Naive thymus-derived CD4-positive, alpha-beta T cell (primary cell): Measurements from ENCODE around the gene PPRC1. TPM values are rescaled to one million over a fixed set of nuclear protein-coding genes. Genes with fewer than 3 reads are reported as not detected.

Experiments
- ATAC-seq: fragments of 150-1000 bp; cut with Tn5 transposase; 2 replicates; pipeline ENCODE4 v1.10.0; 2021; ENCODE audit warnings: mild to moderate bottlenecking, moderate library complexity
- CTCF ChIA-PET: fragments of 350-600 bp; sonication (Branson Sonifier 250); formaldehyde crosslinking; loops from one replicate; lab custom pipeline; 2021; ENCODE audit warnings: antibody characterized with exemption; lab: Charles Lee
- POLR2A ChIA-PET: fragments of 350-600 bp; sonication (Branson Sonifier 250); formaldehyde crosslinking; loops from one replicate; lab custom pipeline; 2021; ENCODE audit warnings: antibody characterized with exemption, inconsistent platforms; lab: Charles Lee
- DNase-seq, 9 donors: peaks; one replicate each; pipeline versions ENCODE4 v3.0.0 to v3.0.0-alpha.2; 2020 to 2022; ENCODE audit warnings: mixed read lengths in 1 of 9
- H3K27ac ChIP-seq: one replicate; pipeline ENCODE4 v1.7.0; 2013; ENCODE audit warnings: mild to moderate bottlenecking, low read depth, low read length, moderate library complexity
- H3K27me3 ChIP-seq, 2 donors: one replicate each; pipeline ENCODE4 v1.7.0; 2013; ENCODE audit warnings: low read length in 2 of 2, mild to moderate bottlenecking in 2 of 2, moderate library complexity in 2 of 2; ENCODE audit not compliant: control insufficient read depth in 2 of 2, insufficient read depth in 2 of 2
- H3K36me3 ChIP-seq, 3 experiments: 1 replicate in 2 of 3; 2 replicates in 1 of 3; pipeline ENCODE4 v1.7.0; 2013; ENCODE audit warnings: low read length in 3 of 3, mild to moderate bottlenecking in 3 of 3, moderate library complexity in 1 of 3; ENCODE audit not compliant: insufficient read depth in 3 of 3, control insufficient read depth in 2 of 3
- H3K4me1 ChIP-seq, 2 donors: one replicate each; pipeline ENCODE4 v1.7.0; 2013; ENCODE audit warnings: low read length in 2 of 2, mild to moderate bottlenecking in 2 of 2, moderate library complexity in 1 of 2; ENCODE audit not compliant: control insufficient read depth in 2 of 2, insufficient read depth in 2 of 2
- H3K4me3 ChIP-seq: 2 replicates; pipeline ENCODE4 v1.7.0; 2013; ENCODE audit warnings: mild to moderate bottlenecking, low read length
- H3K9me3 ChIP-seq, 3 experiments: 1 replicate in 2 of 3; 2 replicates in 1 of 3; pipeline ENCODE4 v1.7.0; 2013; ENCODE audit warnings: low read length in 3 of 3; ENCODE audit not compliant: control insufficient read depth in 2 of 3
- H3K27ac Mint-ChIP-seq, 9 donors: one replicate each; pipeline ENCODE4 v1.8.0; 2020 to 2022; ENCODE audit warnings: mixed read lengths in 9 of 9, mild to moderate bottlenecking in 8 of 9, moderate library complexity in 5 of 9, inconsistent platforms in 2 of 9
- H3K27me3 Mint-ChIP-seq, 5 donors: one replicate each; pipeline ENCODE4 v1.8.0; 2021 to 2022; ENCODE audit warnings: mixed read lengths in 5 of 5, mild to moderate bottlenecking in 1 of 5
- H3K36me3 Mint-ChIP-seq, 5 donors: one replicate each; pipeline ENCODE4 v1.8.0; 2020 to 2022; ENCODE audit warnings: mixed read lengths in 5 of 5, mild to moderate bottlenecking in 3 of 5, inconsistent platforms in 1 of 5
- H3K4me1 Mint-ChIP-seq, 7 donors: one replicate each; pipeline ENCODE4 v1.8.0; 2020 to 2022; ENCODE audit warnings: mixed read lengths in 7 of 7, mild to moderate bottlenecking in 3 of 7, inconsistent platforms in 1 of 7
- H3K4me3 Mint-ChIP-seq, 10 donors: one replicate each; pipeline ENCODE4 v1.8.0; 2020 to 2022; ENCODE audit warnings: mild to moderate bottlenecking in 10 of 10, mixed read lengths in 10 of 10, moderate library complexity in 6 of 10, inconsistent platforms in 2 of 10
- H3K9me3 Mint-ChIP-seq, 11 donors: one replicate each; pipeline ENCODE4 v1.8.0; 2020 to 2022; ENCODE audit warnings: mixed read lengths in 11 of 11, mild to moderate bottlenecking in 4 of 11, inconsistent platforms in 1 of 11, moderate library complexity in 1 of 11
- intact Hi-C, 2 donors: fragments of 100-400 bp; cut with micrococcal nuclease; formaldehyde crosslinking; loops; one replicate each; pipeline ENCODE4 v1.15.1; 2023
- polyA plus RNA-seq, 2 donors: library from polyadenylated mRNA; unstranded; fragments of 300-500 nt; fragmentation: Illumina TruSeq; gene quantifications; one replicate each; pipeline ENCODE4 v1.2.3, GENCODE V29; 2021
- total RNA-seq, 6 experiments: library from RNA in 5 of 6; stranded (reverse) in 5 of 6; gene quantifications; 1 replicate in 5 of 6; 2 replicates in 1 of 6; pipeline ENCODE4 v1.2.3 and lab custom pipeline; 2021 to 2026

The PPRC1 gene
- total and polyA plus RNA-seq, 7 experiments from 2014 or later = 9.7 to 56.5 (median 35.7) TPM

DNA sequence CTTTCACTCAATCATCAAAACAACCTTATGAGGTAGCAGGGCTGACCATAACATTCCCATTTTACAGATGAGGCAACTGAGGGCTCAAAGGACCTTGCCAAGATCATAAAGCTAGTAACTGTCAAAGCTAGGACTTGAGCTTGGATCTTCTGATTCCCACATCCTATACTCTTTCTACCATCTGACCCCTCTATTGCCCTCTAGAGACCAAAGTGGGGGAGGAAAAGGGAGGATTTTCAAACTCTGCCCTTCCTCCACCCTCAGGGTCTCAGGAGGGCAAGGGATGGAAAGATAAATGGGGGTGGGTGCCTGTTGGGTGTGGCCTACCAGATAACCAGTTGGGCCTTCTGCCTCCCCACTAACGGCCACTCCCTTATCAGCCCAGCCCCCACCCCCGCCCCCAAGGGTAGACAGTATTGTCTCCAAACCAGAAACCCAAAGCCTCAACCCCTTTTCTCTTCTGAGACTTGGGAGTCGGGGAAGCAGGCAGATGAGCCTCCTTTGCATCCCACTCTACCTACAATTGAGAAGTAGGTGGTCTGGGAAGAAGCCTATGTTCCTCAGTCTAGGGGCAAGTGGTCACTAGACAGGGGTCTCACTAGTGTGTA lies 20.5 kb upstream of the PPRC1 start:
- DNase-seq = no peak
- Histone ChIP-seq H3K36me3 (peaks cover 25 to 41% (median 26%) of the 10 kb centered on the region in 3 experiments), H3K27ac (peak overlapping the region; percentile 81), H3K27me3 (no peaks in the 10 kb centered on the region), H3K9me3 (no peaks in the 10 kb centered on the region), H3K4me3 (peak overlapping the region; percentile 74), H3K4me1 (peaks cover 33 to 42% of the 10 kb centered on the region in 2 donors)
- H3K27ac Mint-ChIP-seq = peak overlapping the region in 5 of 9 donors; percentile 17 to 86 (median 77)
- CTCF ChIA-PET = interaction anchor here (1.0 to 1.3 kb wide), 3 partner anchors 10 to 39 kb away, joined by 3 to 7 read pairs (median 3); no protein-coding TSS in a partner anchor
- intact Hi-C loops = no loop called here
- peaks cover 37 to 57% (median 53%) of the 10 kb centered on the region in 7 donors for H3K4me1 Mint-ChIP-seq
- POLR2A ChIA-PET = interaction anchor here (0.6 to 2.9 kb wide), 5 partner anchors 9 to 533 kb away, joined by 3 to 19 read pairs (median 10); partner anchors contain the start of gene NOLC1
- H3K36me3 Mint-ChIP-seq = peaks cover 0 to 36% (median 13%) of the 10 kb centered on the region in 5 donors
- peak overlapping the region in 8 of 10 donors; percentile 5 to 97 (median 88) for H3K4me3 Mint-ChIP-seq
- no peaks in the 10 kb centered on the region for H3K9me3 Mint-ChIP-seq
- H3K27me3 Mint-ChIP-seq = no peaks in the 10 kb centered on the region
- ATAC-seq = no peak

DNA sequence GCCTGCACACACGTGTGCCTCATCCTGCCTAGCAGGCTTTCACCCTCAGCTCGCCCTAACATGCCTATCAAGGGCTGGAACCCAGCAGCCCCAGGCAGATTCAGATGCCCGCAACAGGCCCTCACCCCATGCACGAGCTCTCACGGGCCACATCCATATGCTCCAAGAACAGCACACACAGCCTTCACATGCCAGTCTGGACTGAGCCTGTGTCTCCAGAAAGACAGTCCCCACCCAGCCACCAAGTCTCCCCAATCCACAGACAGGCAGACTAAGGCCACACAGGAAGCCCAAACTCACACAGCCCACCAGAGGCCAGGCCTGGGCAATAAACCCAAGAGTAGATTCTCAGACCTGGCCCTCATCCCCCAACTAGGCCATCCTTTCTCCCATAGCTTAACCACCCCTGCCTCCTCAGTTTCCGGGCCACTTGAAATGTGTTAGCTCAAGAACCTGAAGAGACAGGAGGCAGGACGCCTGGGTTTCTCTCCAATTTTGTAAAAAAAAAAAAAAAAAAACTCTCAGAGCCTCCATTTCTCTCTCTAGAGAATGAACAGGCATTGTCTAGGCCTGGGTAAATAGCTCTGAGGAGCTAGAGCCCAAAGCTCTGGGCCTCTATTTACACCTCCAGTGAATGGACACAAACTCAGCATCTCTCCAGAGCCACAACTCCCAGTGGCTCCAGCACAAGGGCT lies 19.4 kb upstream of the PPRC1 start:
- no peaks in the 10 kb centered on the region for H3K9me3 ChIP-seq
- DNase-seq (no peak), ATAC-seq (no peak)
- peak overlapping the region; percentile 81 for H3K27ac ChIP-seq
- no peaks in the 10 kb centered on the region for H3K27me3 ChIP-seq
- CTCF ChIA-PET = interaction anchor here (1.0 kb wide), 1 partner anchor 19 kb away, joined by 4 read pairs; the partner anchor contains the start of gene PPRC1
- intact Hi-C loops = no loop called here
- peaks cover 25 to 31% (median 25%) of the 10 kb centered on the region in 3 experiments for H3K36me3 ChIP-seq
- Mint-ChIP-seq H3K36me3 (peaks cover 0 to 35% (median 13%) of the 10 kb centered on the region in 5 donors), H3K4me1 (peaks cover 48 to 68% (median 61%) of the 10 kb centered on the region in 7 donors), H3K9me3 (no peaks in the 10 kb centered on the region), H3K27me3 (no peaks in the 10 kb centered on the region), H3K4me3 (peak overlapping the region; percentile 86 to 97 (median 90)), H3K27ac (peak overlapping the region; percentile 39 to 91 (median 82))
- peaks cover 43 to 52% of the 10 kb centered on the region in 2 donors for H3K4me1 ChIP-seq
- POLR2A ChIA-PET = interaction anchor here (1.0 to 2.9 kb wide), 10 partner anchors 8 to 274 kb away, joined by 3 to 19 read pairs (median 4); partner anchors contain the start of genes ARMH3 and NOLC1
- peak overlapping the region; percentile 74 for H3K4me3 ChIP-seq

DNA sequence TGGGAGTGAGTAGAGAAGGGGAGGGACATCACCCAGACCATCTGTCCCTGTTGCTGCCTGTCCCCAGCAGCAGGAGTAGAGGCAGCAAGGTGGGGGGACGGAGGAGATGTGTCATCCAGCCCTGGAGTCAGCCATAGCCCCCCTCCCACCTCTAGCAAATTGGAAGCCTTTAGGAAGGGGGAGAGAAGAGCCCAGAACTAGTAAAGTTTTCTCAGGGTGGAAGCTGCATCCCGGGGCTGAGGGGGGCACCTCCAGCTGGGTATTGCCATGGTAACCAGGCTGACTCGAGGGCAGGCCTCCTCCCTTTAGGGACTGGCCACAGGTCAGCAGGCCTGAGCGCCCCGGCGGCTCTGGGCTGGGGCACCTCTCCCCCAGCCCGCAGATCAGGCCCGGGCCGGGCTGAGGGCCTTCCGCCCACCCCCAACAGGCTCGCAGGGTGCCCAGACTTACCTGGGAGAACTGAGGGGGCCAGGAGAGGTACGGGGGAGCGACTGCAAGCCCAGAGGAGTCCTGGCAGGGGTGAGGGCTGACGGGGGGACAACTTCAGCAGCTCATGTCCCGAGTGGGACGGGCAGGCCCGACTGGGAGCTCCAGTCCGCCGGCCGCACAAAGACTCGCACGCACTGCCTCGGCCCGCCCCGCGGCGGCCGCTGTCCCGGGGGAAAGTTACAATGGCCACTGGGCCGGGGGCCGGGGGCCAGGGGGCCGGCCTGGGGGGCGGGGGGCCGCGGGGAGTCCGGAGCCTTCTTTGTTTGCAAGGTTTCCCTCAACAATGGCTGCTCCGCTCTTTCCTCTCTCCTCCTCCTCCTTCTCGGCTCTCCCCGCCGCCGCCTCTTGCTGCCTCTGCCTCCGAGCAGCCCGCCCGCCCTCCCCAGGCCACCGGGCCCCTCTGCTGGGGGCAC lies 18.6 kb upstream of the PPRC1 start:
- Histone ChIP-seq H3K4me3 (peak overlapping the region; percentile 77), H3K4me1 (peaks cover 49 to 58% of the 10 kb centered on the region in 2 donors), H3K36me3 (peaks cover 18 to 23% (median 20%) of the 10 kb centered on the region in 3 experiments), H3K27ac (peak overlapping the region; percentile 97), H3K9me3 (no peaks in the 10 kb centered on the region), H3K27me3 (no peaks in the 10 kb centered on the region)
- H3K27me3 Mint-ChIP-seq = no peaks in the 10 kb centered on the region
- H3K4me3 Mint-ChIP-seq = peak overlapping the region; percentile 86 to 97 (median 92)
- DNase-seq (peak in 1 of 9 donors; percentile 34), ATAC-seq (peak; percentile 20)
- H3K36me3 Mint-ChIP-seq = peaks cover 0 to 28% (median 11%) of the 10 kb centered on the region in 5 donors
- peaks cover 54 to 76% (median 65%) of the 10 kb centered on the region in 7 donors for H3K4me1 Mint-ChIP-seq
- intact Hi-C loops = loop anchor here (2.0 kb wide), 5 partner anchors 19 to 389 kb away; partner anchors contain the start of genes ACTR1A (in 1 of the 2), HPS6 (in 1 of the 2), NFKB2 (in 1 of the 2) and PPRC1 (in 1 of the 2)
- ChIA-PET CTCF (interaction anchor here (1.0 kb wide), 1 partner anchor 18 kb away, joined by 4 read pairs; the partner anchor contains the start of gene PPRC1), POLR2A (interaction anchor here (1.0 to 2.9 kb wide), 9 partner anchors 11 to 275 kb away, joined by 3 to 19 read pairs (median 4); partner anchors contain the start of genes ARMH3 and NOLC1)
- peak overlapping the region; percentile 75 to 98 (median 91) for H3K27ac Mint-ChIP-seq
- no peaks in the 10 kb centered on the region for H3K9me3 Mint-ChIP-seq

DNA sequence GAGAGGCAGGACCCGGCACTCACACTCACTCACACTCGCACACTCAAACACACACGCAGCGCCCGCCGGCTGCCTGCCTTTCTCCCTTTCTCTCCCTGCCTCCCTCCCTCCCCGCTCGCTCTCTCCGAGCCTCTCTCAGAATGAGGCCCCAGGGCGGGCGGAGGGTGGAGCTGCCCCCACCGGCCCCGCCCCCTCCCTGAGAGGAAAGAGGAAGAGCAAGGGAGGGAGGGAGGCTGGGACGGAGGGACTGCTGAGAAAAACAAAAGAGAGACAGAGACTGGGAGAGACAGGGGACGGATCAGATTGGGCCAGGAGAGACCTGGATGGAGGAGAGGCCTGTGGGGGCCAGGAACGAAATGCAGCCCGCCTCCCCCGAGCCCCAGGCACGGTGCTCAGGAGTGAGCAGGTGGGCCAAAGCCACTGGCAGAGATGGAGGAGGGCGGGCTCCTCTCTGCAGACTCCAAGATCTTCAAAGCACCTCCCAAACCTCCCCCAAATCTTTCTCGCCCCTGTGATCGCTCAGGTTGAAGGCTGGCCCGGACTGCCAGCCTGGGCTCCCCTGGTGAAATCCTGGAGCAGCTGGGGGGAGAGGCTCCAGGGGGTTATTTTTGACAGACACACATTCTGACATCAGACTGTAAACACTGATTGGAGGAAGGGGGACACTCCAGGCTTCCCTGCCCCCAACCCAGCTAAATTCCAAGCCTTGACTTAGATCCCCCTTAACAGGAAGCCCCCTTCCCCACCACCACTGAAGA lies 17.8 kb upstream of the PPRC1 start:
- H3K4me1 ChIP-seq = peaks cover 49 to 58% of the 10 kb centered on the region in 2 donors
- H3K27ac ChIP-seq = peak overlapping the region; percentile 97
- CTCF ChIA-PET = interaction anchor here (0.9 to 1.8 kb wide), 4 partner anchors 13 to 106 kb away, joined by 3 to 4 read pairs (median 3); no protein-coding TSS in a partner anchor
- Mint-ChIP-seq H3K9me3 (no peaks in the 10 kb centered on the region), H3K27ac (peak overlapping the region; percentile 80 to 98 (median 92)), H3K36me3 (peaks cover 0 to 20% (median 3%) of the 10 kb centered on the region in 5 donors), H3K4me3 (peak overlapping the region; percentile 84 to 97 (median 92)), H3K27me3 (no peaks in the 10 kb centered on the region), H3K4me1 (peaks cover 54 to 76% (median 67%) of the 10 kb centered on the region in 7 donors)
- ATAC-seq (peak; percentile 86), DNase-seq (peak; percentile 61 to 83 (median 70))
- H3K4me3 ChIP-seq = peak overlapping the region; percentile 77
- H3K9me3 ChIP-seq = no peaks in the 10 kb centered on the region
- intact Hi-C loops = loop anchor here (1.0 to 5.0 kb wide), 10 partner anchors 17 to 527 kb away; partner anchors contain the start of genes ACTR1A (in 1 of the 2), HPS6 (in 1 of the 2), NFKB2 (in 1 of the 2) and OGA (in 1 of the 2)
- peaks cover 11 to 17% (median 12%) of the 10 kb centered on the region in 3 experiments for H3K36me3 ChIP-seq
- no peaks in the 10 kb centered on the region for H3K27me3 ChIP-seq
- POLR2A ChIA-PET = interaction anchor here (0.6 to 2.7 kb wide), 7 partner anchors 16 to 390 kb away, joined by 3 to 11 read pairs (median 7); partner anchors contain the start of genes ARMH3, NOLC1, OGA and PPRC1

DNA sequence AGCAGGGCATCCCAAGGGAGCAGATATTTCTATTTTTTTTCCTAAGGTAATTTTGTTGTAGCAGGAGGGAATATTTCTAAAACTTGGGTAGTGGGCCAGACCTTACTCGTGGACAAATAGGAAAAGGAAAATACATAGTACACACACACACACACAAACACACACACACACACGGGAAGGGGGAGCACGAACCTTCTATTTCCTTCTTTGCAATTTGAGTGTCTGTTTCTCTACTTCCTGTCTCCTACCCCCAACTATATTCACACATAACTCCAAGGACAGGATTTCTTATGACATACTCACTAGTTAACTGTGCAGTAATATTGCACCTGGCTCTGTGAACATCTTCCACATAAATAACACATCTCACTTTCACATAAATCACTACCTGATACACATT lies 17.1 kb upstream of the PPRC1 start:
- Mint-ChIP-seq H3K27ac (peak overlapping the region; percentile 80 to 98 (median 91)), H3K4me1 (peaks cover 54 to 75% (median 65%) of the 10 kb centered on the region in 7 donors), H3K36me3 (peaks cover 0 to 15% (median 0%) of the 10 kb centered on the region in 5 donors), H3K9me3 (no peaks in the 10 kb centered on the region), H3K4me3 (peak overlapping the region; percentile 84 to 97 (median 92)), H3K27me3 (no peaks in the 10 kb centered on the region)
- ChIA-PET CTCF (interaction anchor here (0.9 to 1.8 kb wide), 4 partner anchors 12 to 106 kb away, joined by 3 to 4 read pairs (median 3); no protein-coding TSS in a partner anchor), POLR2A (interaction anchor here (0.6 to 2.6 kb wide), 7 partner anchors 13 to 389 kb away, joined by 3 to 10 read pairs (median 5); partner anchors contain the start of genes NOLC1, OGA and PPRC1)
- Histone ChIP-seq H3K4me3 (peak overlapping the region; percentile 77), H3K36me3 (peaks cover 4 to 10% (median 5%) of the 10 kb centered on the region in 3 experiments), H3K27ac (peak overlapping the region; percentile 97), H3K4me1 (peaks cover 49 to 58% of the 10 kb centered on the region in 2 donors), H3K27me3 (no peaks in the 10 kb centered on the region), H3K9me3 (no peaks in the 10 kb centered on the region)
- intact Hi-C loops = loop anchor here (1.0 to 5.0 kb wide), 11 partner anchors 17 to 527 kb away; partner anchors contain the start of genes ACTR1A (in 1 of the 2), GBF1 (in 1 of the 2), HPS6 (in 1 of the 2) and NFKB2 (in 1 of the 2)
- no peak for ATAC-seq
- peak in 5 of 9 donors; percentile 33 to 42 (median 39) for DNase-seq
